D721Med (cell line): Measurements from ENCODE around the gene MARCHF2.

Source experiments
- DNase-seq: peaks from one replicate; pipeline ENCODE4 v3.0.0; 2011; ENCODE audit warnings: low spot score; ENCODE audit not compliant: insufficient read length
- FAIRE-seq: peaks from 2 replicates; lab custom pipeline; 2011; peaks lifted over from hg19 to GRCh38; lab: Jason Lieb, UNC
- TF ChIP-seq, protein P1 (sequence below): IDR thresholded peaks from 2 replicates; pipeline ENCODE4 v1.5.1; 2012; ENCODE audit warnings: mild to moderate bottlenecking, control low read depth; ENCODE audit not compliant: insufficient read depth; ENCODE audit errors: missing control alignments

Gene MARCHF2

GRCh38 chr19:8460516-8461298 lies 47.6 kb downstream of the MARCHF2 start:
- TF ChIP-seq, protein P1, sequence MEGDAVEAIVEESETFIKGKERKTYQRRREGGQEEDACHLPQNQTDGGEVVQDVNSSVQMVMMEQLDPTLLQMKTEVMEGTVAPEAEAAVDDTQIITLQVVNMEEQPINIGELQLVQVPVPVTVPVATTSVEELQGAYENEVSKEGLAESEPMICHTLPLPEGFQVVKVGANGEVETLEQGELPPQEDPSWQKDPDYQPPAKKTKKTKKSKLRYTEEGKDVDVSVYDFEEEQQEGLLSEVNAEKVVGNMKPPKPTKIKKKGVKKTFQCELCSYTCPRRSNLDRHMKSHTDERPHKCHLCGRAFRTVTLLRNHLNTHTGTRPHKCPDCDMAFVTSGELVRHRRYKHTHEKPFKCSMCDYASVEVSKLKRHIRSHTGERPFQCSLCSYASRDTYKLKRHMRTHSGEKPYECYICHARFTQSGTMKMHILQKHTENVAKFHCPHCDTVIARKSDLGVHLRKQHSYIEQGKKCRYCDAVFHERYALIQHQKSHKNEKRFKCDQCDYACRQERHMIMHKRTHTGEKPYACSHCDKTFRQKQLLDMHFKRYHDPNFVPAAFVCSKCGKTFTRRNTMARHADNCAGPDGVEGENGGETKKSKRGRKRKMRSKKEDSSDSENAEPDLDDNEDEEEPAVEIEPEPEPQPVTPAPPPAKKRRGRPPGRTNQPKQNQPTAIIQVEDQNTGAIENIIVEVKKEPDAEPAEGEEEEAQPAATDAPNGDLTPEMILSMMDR = no peak
- FAIRE-seq (no peak), DNase-seq (no peak)

- DNase-seq (no peak), FAIRE-seq (no peak)
- TF ChIP-seq, protein P1 = no peak
Measured at GRCh38 chr19:8461376-8461775, 48.3 kb downstream of the MARCHF2 start.

DNA sequence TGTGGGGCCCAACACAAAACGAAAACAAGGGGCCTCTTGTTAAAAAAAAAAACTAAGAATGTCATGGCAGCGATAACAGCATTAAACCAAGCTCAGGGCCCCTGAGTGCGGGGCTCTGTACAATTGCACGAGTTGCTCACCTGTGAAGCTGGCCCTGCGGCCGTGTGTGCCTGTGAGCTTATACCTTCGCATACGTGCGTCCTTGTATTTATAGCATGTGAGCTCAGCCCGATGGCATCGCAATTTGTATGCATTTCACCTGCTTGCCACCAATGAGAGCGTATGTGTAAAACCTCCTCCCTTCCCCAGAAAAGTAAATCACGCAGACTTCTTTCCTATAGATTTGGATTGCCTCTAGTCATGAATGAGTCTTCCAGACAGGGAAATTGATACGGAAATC lies 48.8 kb downstream of the MARCHF2 start:
- TF ChIP-seq, protein P1 = no peak
- FAIRE-seq (no peak), DNase-seq (no peak)

GRCh38 chr19:8462571-8462970 lies 49.5 kb downstream of the MARCHF2 start:
- TF ChIP-seq, protein P1 = no peak
- no peak for FAIRE-seq
- no peak for DNase-seq

DNA sequence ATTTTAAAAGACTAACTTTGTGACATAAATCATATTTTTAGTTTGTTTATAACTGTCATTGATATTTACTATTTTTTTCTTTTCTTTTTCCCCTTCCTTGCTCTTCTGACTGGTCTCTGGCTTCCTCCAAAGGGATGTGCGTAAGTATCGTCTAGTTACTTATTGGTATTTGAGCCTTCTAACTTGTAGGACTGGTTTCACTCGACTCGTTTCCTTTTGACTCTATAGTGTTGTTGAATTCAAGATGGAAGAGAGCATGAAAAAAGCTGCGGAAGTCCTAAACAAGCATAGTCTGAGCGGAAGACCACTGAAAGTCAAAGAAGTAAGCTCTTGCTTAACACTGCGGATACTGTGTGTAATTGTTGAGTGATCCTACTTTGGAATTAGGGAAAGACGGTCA lies 50.3 kb downstream of the MARCHF2 start:
- DNase-seq (no peak), FAIRE-seq (no peak)
- TF ChIP-seq, protein P1 = no peak

- TF ChIP-seq, protein P1 = no peak
- no peak for FAIRE-seq
- no peak for DNase-seq
Measured at GRCh38 chr19:8466018-8466417, 52.9 kb downstream of the MARCHF2 start.

DNA sequence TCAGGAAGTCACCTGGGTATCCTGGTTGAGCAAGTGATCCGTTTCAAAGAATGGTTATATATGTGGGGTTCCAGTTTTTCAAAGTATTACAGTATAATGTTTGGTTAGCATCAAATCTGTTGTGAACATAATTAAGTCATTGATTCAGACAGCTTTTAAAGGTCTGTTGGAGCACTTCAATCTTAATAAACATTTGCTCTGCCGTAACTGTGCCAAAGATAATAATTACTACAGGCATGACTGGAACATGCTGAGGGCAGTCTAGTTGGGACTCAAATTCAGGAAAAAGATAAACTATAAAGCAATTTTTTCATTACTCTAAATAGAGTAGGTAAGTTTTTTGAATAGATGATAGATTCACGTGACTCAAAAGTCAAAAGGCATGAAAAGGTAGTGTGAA lies 55.0 kb downstream of the MARCHF2 start:
- FAIRE-seq (no peak), DNase-seq (no peak)
- TF ChIP-seq, protein P1 = no peak
